Colonic mucosa (tissue), 4 donors: ENCODE data around the gene CROCC2. TPM values are rescaled to one million over a fixed set of nuclear protein-coding genes. Genes with fewer than 3 reads are reported as not detected.

Source experiments
- DNase-seq: peaks from one replicate; pipeline ENCODE4 v3.0.0-alpha.2; 2020
- H3K27ac ChIP-seq: fragments of 200-600 bp; one replicate; pipeline ENCODE4 v1.8.0; 2021
- H3K27me3 ChIP-seq: fragments of 200-600 bp; one replicate; pipeline ENCODE4 v1.8.0; 2021
- H3K36me3 ChIP-seq: fragments of 200-600 bp; one replicate; pipeline ENCODE4 v1.8.0; 2021
- H3K4me1 ChIP-seq: fragments of 200-600 bp; one replicate; pipeline ENCODE4 v1.8.0; 2021; ENCODE audit warnings: mild to moderate bottlenecking
- H3K4me3 ChIP-seq: fragments of 200-600 bp; one replicate; pipeline ENCODE4 v1.8.0; 2021
- H3K9ac ChIP-seq, 2 donors: one replicate each; pipeline ENCODE4 v1.7.0; 2013; ENCODE audit warnings: control low read depth in 2 of 2, low read depth in 2 of 2, low read length in 2 of 2
- H3K9me3 ChIP-seq: fragments of 200-600 bp; one replicate; pipeline ENCODE4 v1.8.0; 2021
- CTCF ChIP-seq: fragments of 200-600 bp; IDR thresholded peaks from one replicate; pipeline ENCODE4 v1.8.0; 2022; ENCODE audit warnings: antibody characterized with exemption, mild to moderate bottlenecking
- intact Hi-C: fragments of 100-400 bp; cut with DNase I; formaldehyde crosslinking; loops from one replicate; pipeline ENCODE4 v1.14.1; 2022
- total RNA-seq, 2 donors: library from RNA; stranded (reverse); fragmentation: NEBNext Ultra II Directional in 1 of 2; extraction: Animal tissue kit (Norgen Biotek cat#: 25700) in 1 of 2; gene quantifications; one replicate each; pipeline ENCODE4 v1.2.1, GENCODE V29; 2021
- donor health status: healthy.
- donor health status: DM: no; HTN: no; CAD: no.
- donor health status: DM: no; HTN: no; CAD: no.

CROCC2 gene
- total RNA-seq, 2 donors from 2014 or later, result 0.05 TPM; not detected in 1

- H3K36me3 ChIP-seq, result no peaks in the 10 kb centered on the region
- no peak overlapping the region for H3K4me3 ChIP-seq
- no peaks in the 10 kb centered on the region for H3K27me3 ChIP-seq
- intact Hi-C loops, result loop anchor here (2.0 kb wide), 1 partner anchor 141 kb away; no protein-coding TSS in a partner anchor
- H3K9ac ChIP-seq, result no peak overlapping the region
- H3K27ac ChIP-seq, result peak overlapping the region; percentile 13
- TF ChIP-seq CTCF, result no peak
- peak; percentile 63 for DNase-seq
- peaks cover 17% of the 10 kb centered on the region for H3K4me1 ChIP-seq
- H3K9me3 ChIP-seq, result no peaks in the 10 kb centered on the region
Measured at GRCh38 chr2:240991378-240992263, 85.5 kb downstream of the CROCC2 start.

- H3K27ac ChIP-seq, result no peak overlapping the region
- no peaks in the 10 kb centered on the region for H3K9me3 ChIP-seq
- no peak for DNase-seq
Measured at GRCh38 chr2:240992572-240993291, 86.6 kb downstream of the CROCC2 start.

GRCh38 chr2:240993446-240994170, 87.5 kb downstream of the CROCC2 start:
- no peak overlapping the region for H3K9ac ChIP-seq
- no peak for TF ChIP-seq CTCF
- no peak for DNase-seq
- no peak overlapping the region for H3K27ac ChIP-seq
- H3K4me1 ChIP-seq, result peaks cover 4% of the 10 kb centered on the region
- H3K4me3 ChIP-seq, result no peak overlapping the region
- no peaks in the 10 kb centered on the region for H3K36me3 ChIP-seq
- intact Hi-C loops, result no loop called here
- H3K27me3 ChIP-seq, result no peaks in the 10 kb centered on the region
- H3K9me3 ChIP-seq, result no peaks in the 10 kb centered on the region

More at GRCh38 chr2:240992572-240993291, 86.6 kb downstream of the CROCC2 start:
- Histone ChIP-seq H3K4me1 (peaks cover 6% of the 10 kb centered on the region), H3K9ac (no peak overlapping the region), H3K27me3 (no peaks in the 10 kb centered on the region), H3K4me3 (no peak overlapping the region), H3K36me3 (no peaks in the 10 kb centered on the region)
- intact Hi-C loops, result no loop called here
- no peak for TF ChIP-seq CTCF

GRCh38 chr2:240994171-240994896, 88.2 kb downstream of the CROCC2 start:
- Histone ChIP-seq H3K9me3 (no peaks in the 10 kb centered on the region), H3K4me1 (peaks cover 4% of the 10 kb centered on the region), H3K27ac (no peak overlapping the region), H3K27me3 (no peaks in the 10 kb centered on the region), H3K9ac (no peak overlapping the region), H3K36me3 (no peaks in the 10 kb centered on the region), H3K4me3 (no peak overlapping the region)
- TF ChIP-seq CTCF, result no peak
- intact Hi-C loops, result no loop called here
- DNase-seq, result no peak
